Panc1 (cell line): ENCODE results near the gene CCDC175. TPM values are rescaled to one million over a fixed set of nuclear protein-coding genes. Genes with fewer than 3 reads are reported as not detected.

Source experiments
- ATAC-seq: fragments of 200-7000 bp; cut with Tn5 transposase; 2 replicates; pipeline ENCODE4 v1.9.1; 2020; ENCODE audit warnings: mild to moderate bottlenecking, moderate library complexity
- BruUV-seq: library from RNA; stranded (reverse); fragments of 400-500 nt; replicated peaks from 2 replicates; lab custom pipeline; 2021; lab: Mats Ljungman, UMichigan
- CTCF ChIA-PET: fragments of 300-600 bp; sonication (Branson Sonifier 250); formaldehyde crosslinking; loops from one replicate; lab custom pipeline; 2022; ENCODE audit warnings: antibody characterized with exemption; lab: Charles Lee
- POLR2A ChIA-PET: fragments of 300-600 bp; sonication (Branson Sonifier 250); formaldehyde crosslinking; loops from one replicate; lab custom pipeline; 2022; ENCODE audit warnings: antibody characterized with exemption; lab: Charles Lee
- DNase-seq: peaks from one replicate; pipeline ENCODE4 v3.0.0-alpha.2; 2010; ENCODE audit warnings: low read depth, low spot score
- H3K27ac ChIP-seq: 2 replicates; pipeline ENCODE4 v1.5.1; 2011; ENCODE audit warnings: mild to moderate bottlenecking, low read length, inconsistent platforms
- H3K27me3 ChIP-seq: fragments of 200-500 bp; sonication (Bioruptor generic); 2 replicates; pipeline ENCODE4 v1.6.0; 2014; ENCODE audit warnings: low read length, inconsistent platforms; ENCODE audit not compliant: control insufficient read depth, insufficient read depth
- H3K36me3 ChIP-seq: fragments of 200-500 bp; sonication (Bioruptor generic); 2 replicates; pipeline ENCODE4 v1.5.1; 2014; ENCODE audit warnings: inconsistent platforms, mild to moderate bottlenecking, low read length, moderate library complexity; ENCODE audit not compliant: control insufficient read depth, insufficient read depth
- H3K4me1 ChIP-seq: 2 replicates; pipeline ENCODE4 v1.5.1; 2011; ENCODE audit warnings: inconsistent platforms, mild to moderate bottlenecking, low read length, moderate library complexity; ENCODE audit not compliant: control insufficient read depth, insufficient read depth
- H3K4me3 ChIP-seq, 2 experiments: 2 replicates each; pipeline ENCODE4 v1.5.1; 2011 to 2012; ENCODE audit warnings: low read depth in 2 of 2, low read length in 2 of 2, mild to moderate bottlenecking in 2 of 2, inconsistent platforms in 1 of 2, moderate library complexity in 1 of 2
- H3K9me3 ChIP-seq: fragments of 200-500 bp; sonication (Bioruptor generic); 2 replicates; pipeline ENCODE4 v1.5.1; 2014; ENCODE audit warnings: low read depth, mild to moderate bottlenecking, inconsistent platforms, low read length, moderate library complexity; ENCODE audit not compliant: control insufficient read depth, insufficient read depth
- POLR2AphosphoS5 ChIP-seq: IDR thresholded peaks from 2 replicates; pipeline ENCODE4 v1.6.1; 2012; ENCODE audit warnings: mild to moderate bottlenecking, low read depth, low read length, moderate library complexity
- SIN3A ChIP-seq: IDR thresholded peaks from 2 replicates; pipeline ENCODE4 v1.6.1; 2012; ENCODE audit warnings: low read depth, mild to moderate bottlenecking, low read length, moderate library complexity, borderline replicate concordance; ENCODE audit not compliant: insufficient read depth
- TCF7L2 ChIP-seq: IDR thresholded peaks from 2 replicates; pipeline ENCODE4 v1.6.1; 2011; ENCODE audit warnings: mild to moderate bottlenecking, low read depth, low read length, inconsistent platforms
- in situ Hi-C: cut with HindIII; loops from 2 replicates; pipeline ENCODE4 v1.10.0; 2016; ENCODE audit warnings: low sequenced_read_pairs, low pct_unique_long_range_greater_than_20kb
- intact Hi-C: fragments of 100-400 bp; cut with micrococcal nuclease; formaldehyde crosslinking; loops from one replicate; pipeline ENCODE4 v1.10.0; 2022; ENCODE audit not compliant: unreplicated experiment
- total RNA-seq: library from RNA; stranded (reverse); gene quantifications from one replicate; pipeline ENCODE4 v1.2.1, GENCODE V29; 2021; ENCODE audit not compliant: unreplicated experiment
- TF ChIP-seq, protein P1 (sequence below): fragments of 450-650 bp; IDR thresholded peaks from 2 replicates; pipeline ENCODE4 v1.5.1; 2017; ENCODE audit warnings: mild to moderate bottlenecking
- TF ChIP-seq, protein P2 (sequence below), 2 experiments: IDR thresholded peaks; 2 replicates each; pipeline ENCODE4 v1.6.1; 2011 to 2012; ENCODE audit warnings: low read depth in 2 of 2, control low read depth in 1 of 2, low read length in 1 of 2, mild to moderate bottlenecking in 1 of 2, moderate library complexity in 1 of 2; ENCODE audit not compliant: insufficient read depth in 1 of 2

The CCDC175 gene
- total RNA-seq, 1 experiment from 2014 or later, result not detected

DNA sequence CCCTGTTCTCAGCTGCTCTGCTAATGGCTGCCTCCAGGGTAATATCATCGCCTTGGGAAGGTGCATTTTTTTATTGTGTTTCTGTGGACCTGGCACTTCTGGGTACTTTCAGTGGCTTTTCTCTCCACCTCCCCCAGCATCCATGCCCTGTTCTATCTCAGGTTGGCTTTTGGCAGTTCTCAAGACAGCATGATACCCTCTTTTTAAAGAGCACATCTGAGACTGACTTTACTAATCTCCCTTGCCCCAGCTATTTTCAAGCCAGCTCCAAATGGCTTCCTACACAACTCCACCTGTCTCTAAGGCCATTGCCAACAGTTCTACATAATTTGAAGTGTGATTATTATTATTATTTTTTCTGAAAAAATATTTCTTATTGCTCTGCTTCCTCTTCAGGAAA is 39.1 kb downstream of the CCDC175 start:
- TF ChIP-seq, protein P1, sequence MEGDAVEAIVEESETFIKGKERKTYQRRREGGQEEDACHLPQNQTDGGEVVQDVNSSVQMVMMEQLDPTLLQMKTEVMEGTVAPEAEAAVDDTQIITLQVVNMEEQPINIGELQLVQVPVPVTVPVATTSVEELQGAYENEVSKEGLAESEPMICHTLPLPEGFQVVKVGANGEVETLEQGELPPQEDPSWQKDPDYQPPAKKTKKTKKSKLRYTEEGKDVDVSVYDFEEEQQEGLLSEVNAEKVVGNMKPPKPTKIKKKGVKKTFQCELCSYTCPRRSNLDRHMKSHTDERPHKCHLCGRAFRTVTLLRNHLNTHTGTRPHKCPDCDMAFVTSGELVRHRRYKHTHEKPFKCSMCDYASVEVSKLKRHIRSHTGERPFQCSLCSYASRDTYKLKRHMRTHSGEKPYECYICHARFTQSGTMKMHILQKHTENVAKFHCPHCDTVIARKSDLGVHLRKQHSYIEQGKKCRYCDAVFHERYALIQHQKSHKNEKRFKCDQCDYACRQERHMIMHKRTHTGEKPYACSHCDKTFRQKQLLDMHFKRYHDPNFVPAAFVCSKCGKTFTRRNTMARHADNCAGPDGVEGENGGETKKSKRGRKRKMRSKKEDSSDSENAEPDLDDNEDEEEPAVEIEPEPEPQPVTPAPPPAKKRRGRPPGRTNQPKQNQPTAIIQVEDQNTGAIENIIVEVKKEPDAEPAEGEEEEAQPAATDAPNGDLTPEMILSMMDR, result no peak
- TF ChIP-seq SIN3A (no peak), POLR2AphosphoS5 (no peak), TCF7L2 (no peak)
- TF ChIP-seq, protein P2, sequence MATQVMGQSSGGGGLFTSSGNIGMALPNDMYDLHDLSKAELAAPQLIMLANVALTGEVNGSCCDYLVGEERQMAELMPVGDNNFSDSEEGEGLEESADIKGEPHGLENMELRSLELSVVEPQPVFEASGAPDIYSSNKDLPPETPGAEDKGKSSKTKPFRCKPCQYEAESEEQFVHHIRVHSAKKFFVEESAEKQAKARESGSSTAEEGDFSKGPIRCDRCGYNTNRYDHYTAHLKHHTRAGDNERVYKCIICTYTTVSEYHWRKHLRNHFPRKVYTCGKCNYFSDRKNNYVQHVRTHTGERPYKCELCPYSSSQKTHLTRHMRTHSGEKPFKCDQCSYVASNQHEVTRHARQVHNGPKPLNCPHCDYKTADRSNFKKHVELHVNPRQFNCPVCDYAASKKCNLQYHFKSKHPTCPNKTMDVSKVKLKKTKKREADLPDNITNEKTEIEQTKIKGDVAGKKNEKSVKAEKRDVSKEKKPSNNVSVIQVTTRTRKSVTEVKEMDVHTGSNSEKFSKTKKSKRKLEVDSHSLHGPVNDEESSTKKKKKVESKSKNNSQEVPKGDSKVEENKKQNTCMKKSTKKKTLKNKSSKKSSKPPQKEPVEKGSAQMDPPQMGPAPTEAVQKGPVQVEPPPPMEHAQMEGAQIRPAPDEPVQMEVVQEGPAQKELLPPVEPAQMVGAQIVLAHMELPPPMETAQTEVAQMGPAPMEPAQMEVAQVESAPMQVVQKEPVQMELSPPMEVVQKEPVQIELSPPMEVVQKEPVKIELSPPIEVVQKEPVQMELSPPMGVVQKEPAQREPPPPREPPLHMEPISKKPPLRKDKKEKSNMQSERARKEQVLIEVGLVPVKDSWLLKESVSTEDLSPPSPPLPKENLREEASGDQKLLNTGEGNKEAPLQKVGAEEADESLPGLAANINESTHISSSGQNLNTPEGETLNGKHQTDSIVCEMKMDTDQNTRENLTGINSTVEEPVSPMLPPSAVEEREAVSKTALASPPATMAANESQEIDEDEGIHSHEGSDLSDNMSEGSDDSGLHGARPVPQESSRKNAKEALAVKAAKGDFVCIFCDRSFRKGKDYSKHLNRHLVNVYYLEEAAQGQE (IDR thresholded peaks at IDR 0.05; ENCODE audit: insufficient read depth in 1 of 2, low read depth in 2 of 2, low read length in 1 of 2), result no peak
- BruUV-seq, result no TSS peak
- no peaks in the 10 kb centered on the region for H3K36me3 ChIP-seq
- no peaks in the 10 kb centered on the region for H3K27me3 ChIP-seq
- no peak for ATAC-seq
- no peaks in the 10 kb centered on the region for H3K4me1 ChIP-seq
- ChIA-PET CTCF (no interaction called here), POLR2A (no interaction called here)
- in situ Hi-C loops, result no loop called here
- intact Hi-C loops, result no loop called here
- DNase-seq, result no peak
- no peak overlapping the region for H3K27ac ChIP-seq
- H3K9me3 ChIP-seq, result no peaks in the 10 kb centered on the region
- no peak overlapping the region for H3K4me3 ChIP-seq

DNA sequence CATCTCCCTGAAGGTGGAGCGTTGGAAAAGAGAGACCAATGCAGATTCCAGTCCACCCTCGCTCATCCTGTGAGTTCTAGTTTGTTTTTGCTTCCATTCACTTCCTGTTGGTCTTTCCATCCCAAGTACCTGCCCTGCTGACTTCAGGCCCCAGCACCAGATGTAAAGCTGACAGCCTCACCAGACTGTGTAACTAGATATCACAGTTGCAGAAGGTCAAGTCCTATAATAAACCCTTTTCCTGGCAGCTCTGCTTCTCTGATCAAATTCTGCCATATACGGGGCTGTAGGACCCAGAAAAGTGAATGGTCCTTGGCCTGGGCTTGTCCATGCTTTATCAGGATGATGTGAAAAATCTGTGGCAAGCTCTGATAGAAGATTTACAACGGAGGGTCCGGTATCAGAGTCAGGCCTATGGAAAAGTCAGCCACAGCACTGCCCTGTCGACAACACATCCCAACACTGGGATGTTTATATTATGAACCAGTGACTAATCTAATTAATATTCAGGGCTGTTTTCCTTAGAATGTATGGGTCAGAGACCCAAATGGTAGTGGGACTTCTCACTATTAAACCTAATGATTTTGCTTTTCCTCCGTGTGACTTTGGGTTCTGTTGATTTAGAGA is 42.1 kb downstream of the CCDC175 start:
- intact Hi-C loops, result no loop called here

More for the DNA sequence above, 42.1 kb downstream of the CCDC175 start:
- H3K27ac ChIP-seq, result no peak overlapping the region
- no peaks in the 10 kb centered on the region for H3K9me3 ChIP-seq
- DNase-seq (no peak), ATAC-seq (no peak)
- TF ChIP-seq, protein P1, result no peak
- TF ChIP-seq TCF7L2 (no peak), SIN3A (no peak), POLR2AphosphoS5 (no peak)
- TF ChIP-seq, protein P2 (IDR thresholded peaks at IDR 0.05; ENCODE audit: insufficient read depth in 1 of 2, low read depth in 2 of 2, low read length in 1 of 2), result no peak
- H3K4me1 ChIP-seq, result no peaks in the 10 kb centered on the region
- H3K36me3 ChIP-seq, result no peaks in the 10 kb centered on the region
- no peak overlapping the region for H3K4me3 ChIP-seq
- POLR2A ChIA-PET, result no interaction called here
- no peaks in the 10 kb centered on the region for H3K27me3 ChIP-seq
- no TSS peak for BruUV-seq
- CTCF ChIA-PET, result no interaction called here
- in situ Hi-C loops, result no loop called here
